ENCODE measurements around the gene USO1. TPM values are rescaled to one million over a fixed set of nuclear protein-coding genes. Genes with fewer than 3 reads are reported as not detected.

Gene USO1
- total RNA-seq, 1 donor from 2014 or later: 72.2 TPM

GRCh38 chr4:75834095-75834771 lies 109.9 kb downstream of the USO1 start:
- DNase-seq (ENCODE audit: extremely low read depth, low read depth, low spot score): no peak

GRCh38 chr4:75834772-75835154 lies 110.4 kb downstream of the USO1 start:
- no peak for DNase-seq (ENCODE audit: extremely low read depth, low read depth, low spot score)

- DNase-seq (ENCODE audit: extremely low read depth, low read depth, low spot score): no peak
These were observed 117.5 kb downstream of the USO1 start for GRCh38 chr4:75841641-75842520.

GRCh38 chr4:75843596-75843995 lies 119.2 kb downstream of the USO1 start:
- DNase-seq (ENCODE audit: extremely low read depth, low read depth, low spot score): no peak

GRCh38 chr4:75844151-75844662 lies 119.8 kb downstream of the USO1 start:
- no peak for DNase-seq (ENCODE audit: extremely low read depth, low read depth, low spot score)

GRCh38 chr4:75845992-75846391 lies 121.6 kb downstream of the USO1 start:
- no peak for DNase-seq (ENCODE audit: extremely low read depth, low read depth, low spot score)

GRCh38 chr4:75848171-75848760 lies 123.9 kb downstream of the USO1 start:
- DNase-seq (ENCODE audit: extremely low read depth, low read depth, low spot score): peak; percentile 74

GRCh38 chr4:75848891-75849290 lies 124.5 kb downstream of the USO1 start:
- DNase-seq (ENCODE audit: extremely low read depth, low read depth, low spot score): no peak

GRCh38 chr4:75849461-75849860 lies 125.1 kb downstream of the USO1 start:
- DNase-seq (ENCODE audit: extremely low read depth, low read depth, low spot score): no peak

GRCh38 chr4:75858721-75859120 lies 134.3 kb downstream of the USO1 start:
- no peak for DNase-seq (ENCODE audit: extremely low read depth, low read depth, low spot score)

GRCh38 chr4:75860606-75861005 lies 136.2 kb downstream of the USO1 start:
- no peak for DNase-seq (ENCODE audit: extremely low read depth, low read depth, low spot score)

Other genes with a start within 250 kb of the USO1 start
- 19.6 and 33.6 TPM in 2 replicates for gene RCHY1, start 210.2 kb upstream of the USO1 start, total RNA-seq
- 5.8 and 9.7 TPM in 2 replicates for gene THAP6, start 210.1 kb upstream of the USO1 start, total RNA-seq
- 1.0 TPM in 1 of 2 replicates, not detected in the other for gene ODAPH, start 168.5 kb upstream of the USO1 start, total RNA-seq
- gene CDKL2, start 94.0 kb upstream of the USO1 start, total RNA-seq: 2.1 and 2.8 TPM in 2 replicates
- gene G3BP2, start 51.2 kb upstream of the USO1 start, total RNA-seq: 149 and 166 TPM in 2 replicates
- not detected in 2 replicates for gene PPEF2, start 177.9 kb downstream of the USO1 start, total RNA-seq
- 43.1 and 98.4 TPM in 2 replicates for gene NAAA, start 216.4 kb downstream of the USO1 start, total RNA-seq